CD4-positive, alpha-beta T cell treated with Interleukin-4 for 4 hours (primary cell): ENCODE measurements around the gene FAM209B.
"Not testable (repeated sequence)": the region's sequence is repeated elsewhere in the genome, so short reads cannot be mapped to it uniquely, and the experiment has no call there.

Source experiments
- DNase-seq: peaks from one replicate; pipeline ENCODE4 v3.0.0-alpha.2; 2020

FAM209B gene

DNA sequence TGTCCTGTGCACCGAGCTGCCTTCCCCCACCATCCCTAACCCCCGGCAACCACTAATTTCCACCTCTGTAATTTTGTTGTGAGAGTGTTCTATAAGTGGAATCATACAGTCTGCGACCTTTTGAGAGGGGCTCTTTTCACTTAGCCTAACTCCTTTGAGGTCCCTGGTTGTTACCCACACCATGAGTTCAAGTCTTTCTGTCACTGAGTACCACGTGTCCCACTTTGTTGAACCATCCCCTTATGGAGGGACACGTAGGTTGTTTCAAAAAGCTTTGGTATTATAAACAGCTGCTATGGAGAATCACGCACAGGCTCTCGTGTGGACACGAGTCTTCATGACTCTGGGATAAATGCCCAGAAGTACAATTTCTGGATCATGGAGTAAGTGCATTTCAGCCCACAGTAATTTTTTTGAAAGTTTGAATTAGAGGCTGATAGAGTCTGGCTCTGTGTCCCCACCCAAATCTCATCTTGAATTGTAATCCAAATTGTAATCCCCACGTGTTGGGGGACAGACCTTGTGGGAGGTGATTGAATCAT lies 9.5 kb downstream of the FAM209B start:
- no peak for DNase-seq

- DNase-seq: no peak
Observed at GRCh38 chr20:56551571-56551970, 18.5 kb downstream of the FAM209B start.

GRCh38 chr20:56552911-56553629 lies 20.0 kb downstream of the FAM209B start:
- DNase-seq: no peak

GRCh38 chr20:56554869-56555268 lies 21.8 kb downstream of the FAM209B start:
- DNase-seq: no peak

GRCh38 chr20:56558968-56559367 lies 25.9 kb downstream of the FAM209B start:
- no peak for DNase-seq

- not testable (repeated sequence) for DNase-seq
Observed at GRCh38 chr20:56564526-56564925, 31.5 kb downstream of the FAM209B start.

DNA sequence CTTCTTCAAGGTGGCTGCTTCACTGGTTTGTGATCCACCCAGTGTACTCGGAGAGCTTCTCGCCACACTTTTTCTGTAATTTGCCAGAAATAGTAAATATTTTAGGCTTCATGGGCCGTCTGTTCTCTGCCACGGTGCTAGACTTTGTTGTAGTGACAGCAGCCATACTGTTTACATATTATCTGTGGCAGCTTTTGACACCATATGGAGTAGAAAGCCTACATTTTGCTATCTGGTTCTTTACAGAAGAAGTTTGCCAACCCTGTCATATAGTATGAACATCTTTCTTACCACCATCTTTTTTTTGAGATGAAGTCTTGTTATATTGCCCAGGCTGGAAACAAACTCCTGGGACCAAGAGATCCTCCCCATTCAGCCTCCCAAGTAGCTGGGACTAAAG lies 32.5 kb downstream of the FAM209B start:
- no peak for DNase-seq

DNA sequence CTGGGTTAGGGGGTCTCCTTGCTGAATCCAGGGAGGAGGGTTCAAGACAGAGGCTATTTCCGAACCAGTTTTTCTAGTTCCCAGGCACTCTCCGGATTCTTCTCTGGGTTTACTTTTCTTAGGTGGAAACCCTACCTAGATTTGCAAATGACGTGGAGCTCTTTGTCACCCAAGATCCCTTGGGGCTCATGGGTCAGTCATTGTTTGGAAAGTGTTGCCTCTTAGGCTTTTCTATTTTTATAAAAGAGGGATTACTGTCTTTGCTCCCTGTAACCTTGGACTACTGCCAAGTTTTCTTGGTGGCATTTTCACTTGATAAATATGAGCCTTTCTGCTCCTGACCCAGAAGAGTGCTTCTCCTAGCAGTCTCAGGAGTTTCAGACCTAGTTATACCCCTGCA lies 33.6 kb downstream of the FAM209B start:
- no peak for DNase-seq

GRCh38 chr20:56570832-56571231 lies 37.8 kb downstream of the FAM209B start:
- DNase-seq: no peak

- DNase-seq: no peak
Observed at GRCh38 chr20:56572172-56572571, 39.1 kb downstream of the FAM209B start.

- DNase-seq: no peak
Observed at GRCh38 chr20:56573986-56574385, 40.9 kb downstream of the FAM209B start.

DNA sequence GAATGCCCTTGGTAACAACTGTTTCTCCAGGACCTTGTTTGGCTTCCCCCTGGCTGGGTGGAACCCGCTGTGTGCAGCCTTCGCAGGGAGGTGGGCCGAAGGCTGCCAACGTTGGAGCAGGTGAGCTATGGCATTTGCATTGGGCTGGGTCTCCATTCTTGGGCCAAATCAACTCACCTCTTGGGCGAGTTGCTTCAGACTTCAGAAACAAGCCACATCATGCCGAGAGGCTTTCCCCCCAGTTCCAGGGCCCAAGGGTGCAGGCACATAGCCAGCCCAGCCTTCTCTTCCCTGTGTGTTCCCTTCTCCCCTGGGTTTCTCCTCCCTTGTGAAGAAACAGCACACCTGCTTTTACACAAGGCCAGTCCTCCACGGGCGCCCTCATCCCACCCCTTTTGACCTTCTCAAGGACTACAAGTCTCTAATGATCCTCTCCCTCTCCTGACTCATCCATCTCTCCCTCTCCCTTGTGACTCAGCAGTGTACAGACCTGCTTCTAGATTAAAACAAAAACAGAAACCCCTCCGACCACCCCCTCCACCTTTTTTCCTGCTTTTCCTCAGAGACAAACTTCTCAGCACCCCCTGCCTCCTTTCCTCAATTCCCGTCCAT lies 41.6 kb downstream of the FAM209B start:
- DNase-seq: no peak

- no peak for DNase-seq
Observed at GRCh38 chr20:56575157-56575556, 42.1 kb downstream of the FAM209B start.

DNA sequence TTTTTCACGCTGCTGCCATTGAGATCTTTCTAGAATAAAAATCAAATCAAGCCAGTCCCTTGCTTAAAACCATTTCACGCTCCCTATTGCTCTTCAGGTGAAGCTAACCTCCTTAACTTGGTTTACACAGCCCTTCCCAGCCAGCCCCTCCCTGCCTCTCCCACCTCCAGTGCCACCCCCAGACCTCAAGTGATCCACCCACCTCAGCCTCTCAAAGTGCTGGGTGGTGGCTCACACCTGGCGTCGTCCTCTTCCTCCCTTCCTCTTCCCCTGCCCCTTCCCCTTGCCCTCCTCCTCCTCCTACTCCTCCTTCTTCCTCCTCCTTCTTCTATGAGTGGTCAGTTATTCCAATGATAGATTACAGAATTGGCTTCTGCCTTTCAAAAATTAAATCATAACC lies 42.9 kb downstream of the FAM209B start:
- no peak for DNase-seq

- no peak for DNase-seq
Observed at GRCh38 chr20:56579301-56579710, 46.3 kb downstream of the FAM209B start.

DNA sequence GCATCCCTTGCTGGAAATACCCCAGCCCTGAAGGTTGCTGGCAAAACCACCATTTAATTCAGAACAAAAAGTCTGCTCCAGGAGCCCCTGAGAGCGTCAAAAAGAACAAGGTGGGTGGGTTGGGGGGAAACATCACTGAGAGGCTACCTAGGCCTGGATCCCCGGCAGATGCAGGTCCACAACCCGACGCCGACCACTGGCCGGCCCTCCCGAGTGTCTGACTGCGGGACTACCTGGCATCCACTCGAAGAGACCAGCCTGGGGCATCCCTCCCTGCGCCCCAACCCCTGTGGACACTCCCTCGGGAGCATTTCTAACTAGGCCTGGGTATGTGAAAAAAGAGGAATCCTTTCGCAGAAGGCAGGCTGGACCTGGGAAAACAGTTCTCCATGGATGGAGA lies 47.2 kb downstream of the FAM209B start:
- no peak for DNase-seq

DNA sequence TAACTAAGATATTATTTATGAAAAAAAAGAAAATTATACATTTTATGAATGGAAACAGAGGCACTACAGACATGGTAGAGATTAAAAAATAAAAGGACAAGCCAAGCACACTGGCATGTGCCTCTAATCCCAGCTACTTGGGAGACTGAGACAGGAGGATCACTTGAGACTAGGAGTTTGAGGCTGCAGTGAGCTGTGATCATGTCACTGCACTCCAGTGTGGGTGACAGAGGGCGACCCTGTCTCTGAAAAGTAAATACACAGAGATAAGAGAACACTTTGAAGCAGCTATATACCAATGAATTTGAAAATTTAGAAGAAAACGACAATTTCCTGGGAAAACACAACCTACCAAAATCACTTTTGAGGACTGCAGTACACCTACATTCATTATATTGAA lies 48.7 kb downstream of the FAM209B start:
- DNase-seq: no peak

DNA sequence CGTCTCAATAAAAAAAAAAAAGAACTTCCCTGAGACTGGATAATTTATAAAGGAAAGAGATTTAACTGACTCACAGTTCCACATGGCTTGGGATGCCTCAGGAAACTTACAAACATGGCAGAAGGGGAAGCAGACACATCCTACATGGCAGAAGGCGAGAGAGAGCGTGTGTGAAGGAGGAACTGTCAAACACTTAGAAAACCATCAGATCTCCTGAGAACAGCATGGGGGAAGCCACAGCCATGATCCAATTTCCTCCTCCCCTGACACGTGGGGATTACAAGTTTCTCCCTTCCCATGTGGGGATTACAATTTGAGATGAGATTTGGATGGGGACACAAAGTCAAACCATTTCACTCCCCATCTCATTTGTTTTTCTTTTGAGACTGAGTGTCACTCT lies 49.5 kb downstream of the FAM209B start:
- DNase-seq: no peak

GRCh38 chr20:56584916-56585315 lies 51.9 kb downstream of the FAM209B start:
- no peak for DNase-seq
